HepG2 (cell line): ENCODE results near the gene WFDC11. TPM values are rescaled to one million over a fixed set of nuclear protein-coding genes. Genes with fewer than 3 reads are reported as not detected.

Experiments
- ATF5 ChIP-seq: sonication (generic); formaldehyde crosslinking; IDR thresholded peaks from 2 replicates; pipeline ENCODE4 v1.4.0; 2020; ENCODE audit warnings: mild to moderate bottlenecking, low read depth, missing genetic modification reagents
- ETS1 ChIP-seq: sonication (generic); formaldehyde crosslinking; IDR thresholded peaks from 2 replicates; pipeline ENCODE4 v1.4.0; 2020; ENCODE audit warnings: missing genetic modification reagents
- FOXO1 ChIP-seq: sonication (generic); formaldehyde crosslinking; IDR thresholded peaks from 2 replicates; pipeline ENCODE4 v1.4.0; 2020; ENCODE audit warnings: missing genetic modification reagents
- FUBP1 ChIP-seq: sonication (generic); formaldehyde crosslinking; IDR thresholded peaks from 2 replicates; pipeline ENCODE4 v1.5.1; 2020; ENCODE audit warnings: missing genetic modification reagents, mild to moderate bottlenecking, borderline replicate concordance
- HDAC6 ChIP-seq: fragments of 200-600 bp; sonication (generic); IDR thresholded peaks from 2 replicates; pipeline ENCODE4 v1.7.0; 2017; ENCODE audit warnings: mild to moderate bottlenecking, antibody characterized with exemption, low read length, low read depth
- JDP2 ChIP-seq: sonication (generic); formaldehyde crosslinking; IDR thresholded peaks from 2 replicates; pipeline ENCODE4 v1.8.1; 2022; ENCODE audit warnings: missing genetic modification reagents, borderline replicate concordance
- JUN ChIP-seq: sonication (generic); formaldehyde crosslinking; IDR thresholded peaks from 2 replicates; pipeline ENCODE4 v1.4.0; 2020; ENCODE audit warnings: mild to moderate bottlenecking, missing genetic modification reagents
- NKX3-1 ChIP-seq: sonication (generic); formaldehyde crosslinking; IDR thresholded peaks from 2 replicates; pipeline ENCODE4 v1.5.0; 2020; ENCODE audit warnings: missing genetic modification reagents
- POLR2AphosphoS2 ChIP-seq: IDR thresholded peaks from 2 replicates; pipeline ENCODE4 v1.6.1; 2011; ENCODE audit warnings: low read depth, low read length, improper control_type of control experiment
- POLR2G ChIP-seq: fragments of 200-400 bp; formaldehyde crosslinking; IDR thresholded peaks from 2 replicates; pipeline ENCODE4 v1.6.1; 2018; ENCODE audit warnings: mild to moderate bottlenecking, low read depth, low read length, moderate library complexity
- REST ChIP-seq, 2 experiments: IDR thresholded peaks; 2 replicates each; pipeline ENCODE4 v1.6.1; 2011 to 2012; ENCODE audit warnings: low read length in 2 of 2, borderline replicate concordance in 1 of 2, low read depth in 1 of 2, mild to moderate bottlenecking in 1 of 2, moderate library complexity in 1 of 2
- ZBTB20 ChIP-seq: sonication (generic); formaldehyde crosslinking; IDR thresholded peaks from 2 replicates; pipeline ENCODE4 v1.8.1; 2023; ENCODE audit warnings: missing genetic modification reagents, low read depth, mild to moderate bottlenecking, borderline replicate concordance
- ZBTB43 ChIP-seq: sonication (generic); formaldehyde crosslinking; conservative IDR thresholded peaks from 2 replicates; pipeline ENCODE4 v1.4.0; 2020; ENCODE audit warnings: missing genetic modification reagents
- ZFAT ChIP-seq: sonication (generic); formaldehyde crosslinking; conservative IDR thresholded peaks from 2 replicates; pipeline ENCODE4 v1.8.1; 2023; ENCODE audit warnings: missing genetic modification reagents, inconsistent platforms
- ZFP62 ChIP-seq: sonication (generic); formaldehyde crosslinking; IDR thresholded peaks from 2 replicates; pipeline ENCODE4 v1.4.0; 2020; ENCODE audit warnings: missing genetic modification reagents
- ZNF207 ChIP-seq: fragments of 450-650 bp; IDR thresholded peaks from 2 replicates; pipeline ENCODE4 v1.6.1; 2016; ENCODE audit warnings: antibody characterized with exemption, borderline replicate concordance
- ZNF3 ChIP-seq: IDR thresholded peaks from 2 replicates; pipeline ENCODE4 v1.7.0; 2017; ENCODE audit warnings: inconsistent platforms
- ZNF503 ChIP-seq: sonication (generic); formaldehyde crosslinking; IDR thresholded peaks from 2 replicates; pipeline ENCODE4 v1.4.0; 2020; ENCODE audit warnings: missing genetic modification reagents
- ZNF614 ChIP-seq: IDR thresholded peaks from 2 replicates; pipeline ENCODE4 v1.6.1; 2018; ENCODE audit warnings: missing biosample characterization, missing genetic modification reagents, inconsistent platforms, borderline replicate concordance
- ZNF709 ChIP-seq: sonication (generic); formaldehyde crosslinking; IDR thresholded peaks from 2 replicates; pipeline ENCODE4 v1.5.0; 2020; ENCODE audit warnings: mild to moderate bottlenecking, missing genetic modification reagents
- polyA plus RNA-seq, 8 experiments: library from polyadenylated mRNA; depleted of rRNA in 3 of 8; stranded (reverse) in 7 of 8; unstranded in 1 of 8; fragments of >200 nt; fragmentation: Illumina TruSeq in 4 of 8; extraction: Trizol in 4 of 8; gene quantifications; 2 replicates each; pipeline versions ENCODE4 v1.2.1 to v1.2.3, GENCODE V29; 2011 to 2016; ENCODE audit warnings: low read depth in 4 of 8, missing spikeins in 1 of 8, mixed read lengths in 1 of 8; ENCODE audit not compliant: insufficient read depth in 1 of 8
- total RNA-seq, 5 experiments: library from RNA; depleted of rRNA; stranded (reverse); fragments of >200 nt; fragmentation: Illumina TruSeq; extraction: Trizol; gene quantifications; 2 replicates each; pipeline ENCODE4 v1.2.3, GENCODE V29; 2016; ENCODE audit warnings: low read depth in 1 of 5

WFDC11 gene
- total and polyA plus RNA-seq, 2 of the 13 experiments (the other 11 are each of a cell fraction or from before 2014, with no cell fraction given) = not detected

GRCh38 chr20:45621593-45621992 is 48.4 kb downstream of the WFDC11 start (continued):
- TF ChIP-seq ZNF503 (CRISPR knock-in tag) (no peak), ZFP62 (CRISPR knock-in tag) (no peak), ATF5 (CRISPR knock-in tag) (no peak), HDAC6 (no peak), ZNF3 (CRISPR knock-in tag) (no peak), ZBTB20 (CRISPR knock-in tag) (no peak), POLR2AphosphoS2 (no peak), ZBTB43 (CRISPR knock-in tag) (no peak), ZNF207 (no peak), ZFAT (CRISPR knock-in tag) (no peak), ETS1 (CRISPR knock-in tag) (no peak), NKX3-1 (CRISPR knock-in tag) (no peak), FUBP1 (CRISPR knock-in tag) (no peak), JDP2 (no peak), REST (IDR thresholded peaks at IDR 0.05; ENCODE audit: borderline replicate concordance in 1 of 2, low read depth in 1 of 2, low read length in 2 of 2) (no peak), FOXO1 (CRISPR knock-in tag) (0 out of 2 replicates have a peak, but pooled peaks have one; percentile 39), POLR2G (no peak), JUN (no peak), ZNF614 (CRISPR knock-in tag) (0 out of 2 replicates have a peak, but pooled peaks have one; percentile 20), ZNF709 (CRISPR knock-in tag) (no peak)
